HG02798 (cell line): ENCODE data around the gene SPRR2E.
"Not testable (repeated sequence)": the region's sequence is repeated elsewhere in the genome, so short reads cannot be mapped to it uniquely, and the experiment has no call there.

ENCODE experiments used
- ATAC-seq: cut with Tn5 transposase; IDR thresholded peaks from one replicate; pipeline ENCODE4 v1.9.1; 2021; ENCODE audit warnings: mild to moderate bottlenecking; ENCODE audit not compliant: unreplicated experiment, poor library complexity

SPRR2E gene

GRCh38 chr1:153071511-153071910 lies 22.8 kb downstream of the SPRR2E start, which contains the start of gene SPRR2B:
SPRR2B (minus strand) TSS chr1:153071611; CDS start chr1:153070839, 772 bp downstream.
- ATAC-seq, result no peak

GRCh38 chr1:153070243-153070642 lies 24.1 kb downstream of the SPRR2E start:
- ATAC-seq, result no peak

- no peak for ATAC-seq
Measured at GRCh38 chr1:153058826-153059784, 35.2 kb downstream of the SPRR2E start.

- ATAC-seq, result no peak
Measured at GRCh38 chr1:153058154-153058553, 36.2 kb downstream of the SPRR2E start.

- ATAC-seq, result no peak
Measured at GRCh38 chr1:153057375-153057774, 37.0 kb downstream of the SPRR2E start, which contains the start of gene SPRR2A. SPRR2A (minus strand) TSS chr1:153057512; CDS start chr1:153056735, 777 bp downstream.

GRCh38 chr1:153056111-153056510 lies 38.2 kb downstream of the SPRR2E start:
- ATAC-seq, result not testable (repeated sequence)

- ATAC-seq, result no peak
Measured at GRCh38 chr1:153049211-153049610, 45.1 kb downstream of the SPRR2E start.
